ENCODE measurements around the gene NTM.

The NTM gene

DNA sequence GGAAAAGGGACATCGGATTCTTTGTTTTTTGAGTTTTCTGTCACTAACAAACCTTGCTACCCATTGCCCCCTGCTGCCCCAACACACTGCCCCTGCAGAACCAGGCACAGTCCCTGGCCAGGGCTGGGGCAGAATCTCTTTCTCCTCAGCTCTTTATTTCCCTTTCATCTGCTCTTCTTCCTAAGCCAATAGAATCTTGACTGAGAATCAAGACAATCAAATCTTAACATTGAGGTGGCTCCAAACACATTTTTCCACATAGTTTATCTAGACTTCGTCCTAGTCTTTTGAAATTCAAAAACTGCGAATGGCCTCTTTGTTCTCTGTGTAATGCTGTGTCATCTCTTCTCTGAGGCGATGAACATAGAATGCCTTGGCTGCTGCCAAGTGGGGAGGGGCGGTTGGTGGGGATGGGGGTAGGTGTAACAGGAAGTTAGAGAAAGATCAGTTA is 16.1 kb upstream of the NTM start:
- no peak for DNase-seq (ENCODE audit: extremely low read depth, low read depth)
- TF ChIP-seq, protein P1, sequence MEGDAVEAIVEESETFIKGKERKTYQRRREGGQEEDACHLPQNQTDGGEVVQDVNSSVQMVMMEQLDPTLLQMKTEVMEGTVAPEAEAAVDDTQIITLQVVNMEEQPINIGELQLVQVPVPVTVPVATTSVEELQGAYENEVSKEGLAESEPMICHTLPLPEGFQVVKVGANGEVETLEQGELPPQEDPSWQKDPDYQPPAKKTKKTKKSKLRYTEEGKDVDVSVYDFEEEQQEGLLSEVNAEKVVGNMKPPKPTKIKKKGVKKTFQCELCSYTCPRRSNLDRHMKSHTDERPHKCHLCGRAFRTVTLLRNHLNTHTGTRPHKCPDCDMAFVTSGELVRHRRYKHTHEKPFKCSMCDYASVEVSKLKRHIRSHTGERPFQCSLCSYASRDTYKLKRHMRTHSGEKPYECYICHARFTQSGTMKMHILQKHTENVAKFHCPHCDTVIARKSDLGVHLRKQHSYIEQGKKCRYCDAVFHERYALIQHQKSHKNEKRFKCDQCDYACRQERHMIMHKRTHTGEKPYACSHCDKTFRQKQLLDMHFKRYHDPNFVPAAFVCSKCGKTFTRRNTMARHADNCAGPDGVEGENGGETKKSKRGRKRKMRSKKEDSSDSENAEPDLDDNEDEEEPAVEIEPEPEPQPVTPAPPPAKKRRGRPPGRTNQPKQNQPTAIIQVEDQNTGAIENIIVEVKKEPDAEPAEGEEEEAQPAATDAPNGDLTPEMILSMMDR (IDR thresholded peaks at IDR 0.05; ENCODE audit: low read depth, low read length) = no peak

GRCh38 chr11:131356206-131356605 is 14.2 kb upstream of the NTM start:
- TF ChIP-seq, protein P1 (IDR thresholded peaks at IDR 0.05; ENCODE audit: low read depth, low read length) = no peak
- no peak for DNase-seq (ENCODE audit: extremely low read depth, low read depth)

GRCh38 chr11:131365329-131365930 is 5.0 kb upstream of the NTM start:
- no peak for DNase-seq (ENCODE audit: extremely low read depth, low read depth)
- TF ChIP-seq, protein P1 (IDR thresholded peaks at IDR 0.05; ENCODE audit: low read depth, low read length) = no peak

GRCh38 chr11:131370901-131371790 is 731 bp downstream of the NTM start:
- DNase-seq (ENCODE audit: extremely low read depth, low read depth) = no peak
- TF ChIP-seq, protein P1 (IDR thresholded peaks at IDR 0.05; ENCODE audit: low read depth, low read length) = no peak

DNA sequence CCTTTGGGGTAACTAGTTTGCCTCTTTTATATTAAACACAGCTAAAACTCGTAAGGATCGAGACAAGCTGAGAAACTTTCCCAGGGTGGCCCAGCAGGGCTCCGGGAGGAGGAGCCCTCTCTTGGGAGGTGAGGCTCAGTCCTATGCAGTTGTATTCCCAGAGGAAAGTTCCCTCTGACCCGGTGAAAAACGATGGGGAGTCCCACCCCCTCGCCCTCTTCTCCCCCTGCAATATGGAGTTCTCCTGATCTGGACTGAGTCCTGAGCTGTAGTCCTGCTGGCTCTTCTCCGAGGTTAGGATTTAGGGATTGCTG is 1.3 kb downstream of the NTM start:
- TF ChIP-seq, protein P1 (IDR thresholded peaks at IDR 0.05; ENCODE audit: low read depth, low read length) = no peak
- no peak for DNase-seq (ENCODE audit: extremely low read depth, low read depth)

DNA sequence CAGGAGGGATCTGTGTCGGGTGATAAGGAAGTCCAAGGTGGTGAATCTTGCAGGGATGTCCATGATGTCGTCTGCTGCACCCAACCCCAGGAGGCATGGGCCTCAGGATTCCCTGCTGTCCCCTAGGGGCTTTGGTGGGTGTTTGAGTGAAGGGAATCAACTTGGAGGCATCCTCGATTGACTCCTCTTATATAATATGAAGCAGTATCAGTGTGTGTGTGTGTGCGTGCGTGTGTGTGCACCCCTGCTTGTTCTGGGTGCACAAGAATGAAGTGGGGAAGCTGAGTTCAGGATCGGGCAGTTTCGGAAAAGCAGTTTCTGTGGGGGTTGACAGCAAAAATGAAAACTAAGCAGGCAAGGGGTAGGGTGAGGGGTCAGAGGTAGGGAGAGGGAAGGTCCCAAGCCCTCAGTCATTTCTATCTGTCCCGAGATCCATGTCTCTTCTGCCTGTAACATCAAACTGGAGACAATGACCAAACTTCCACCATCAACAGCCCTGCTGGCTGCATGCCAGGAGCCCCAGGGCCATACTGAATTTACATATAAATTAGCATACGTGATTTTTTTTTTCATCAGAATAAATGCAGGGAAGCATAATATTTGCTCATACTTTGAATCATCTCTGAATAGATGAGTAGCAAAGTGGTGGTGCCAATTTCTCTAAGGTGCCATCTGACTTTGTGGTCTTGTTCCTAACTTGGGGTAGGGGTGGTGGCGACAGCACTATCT is 2.0 kb downstream of the NTM start:
- TF ChIP-seq, protein P1 (IDR thresholded peaks at IDR 0.05; ENCODE audit: low read depth, low read length) = no peak
- DNase-seq (ENCODE audit: extremely low read depth, low read depth) = no peak

Measured in AG09319 (cell line).